H1 (cell line): ENCODE measurements around the gene IRF5. TPM values are rescaled to one million over a fixed set of nuclear protein-coding genes. Genes with fewer than 3 reads are reported as not detected.

Source experiments
- CTCF ChIA-PET: fragments of 300-600 bp; sonication (Branson Sonifier 250); formaldehyde crosslinking; loops from one replicate; lab custom pipeline; 2021; ENCODE audit not compliant: partially characterized antibody; lab: Charles Lee
- POLR2A ChIA-PET: fragments of 300-600 bp; sonication (Branson Sonifier 250); formaldehyde crosslinking; loops from one replicate; lab custom pipeline; 2021; ENCODE audit warnings: inconsistent platforms; ENCODE audit not compliant: partially characterized antibody; lab: Charles Lee
- DNase-seq, 2 experiments: peaks; one replicate each; pipeline versions ENCODE4 v3.0.0 to v3.0.0-alpha.2; 2010 to 2022; ENCODE audit warnings: low spot score in 2 of 2, low read depth in 1 of 2, mixed read lengths in 1 of 2
- FAIRE-seq: peaks from 2 replicates; lab custom pipeline; 2011; peaks lifted over from hg19 to GRCh38; lab: Jason Lieb, UNC
- H2AFZ ChIP-seq: 2 replicates; pipeline ENCODE4 v1.8.1; 2012; ENCODE audit warnings: low read length, inconsistent platforms
- H2AK5ac ChIP-seq: 2 replicates; pipeline ENCODE4 v1.6.1; 2013; ENCODE audit warnings: low read depth, low read length
- H2BK120ac ChIP-seq: replicated peaks from 2 replicates; pipeline ENCODE3; 2013; ENCODE audit warnings: low read depth, low read length, inconsistent platforms
- H2BK12ac ChIP-seq: 2 replicates; pipeline ENCODE4 v1.6.1; 2013; ENCODE audit warnings: low read depth, low read length
- H2BK15ac ChIP-seq: 2 replicates; pipeline ENCODE4 v1.6.1; 2013; ENCODE audit warnings: low read length
- H2BK20ac ChIP-seq: 2 replicates; pipeline ENCODE4 v1.6.1; 2013; ENCODE audit warnings: low read length
- H2BK5ac ChIP-seq: 2 replicates; pipeline ENCODE4 v1.6.1; 2013; ENCODE audit warnings: low read depth, low read length
- H3K14ac ChIP-seq: 2 replicates; pipeline ENCODE4 v1.6.1; 2013; ENCODE audit warnings: inconsistent platforms; ENCODE audit not compliant: insufficient read length
- H3K18ac ChIP-seq: 2 replicates; pipeline ENCODE4 v1.6.1; 2013; ENCODE audit warnings: low read length; ENCODE audit errors: extremely low read depth
- H3K23ac ChIP-seq: 2 replicates; pipeline ENCODE4 v1.6.1; 2013; ENCODE audit warnings: inconsistent platforms; ENCODE audit not compliant: insufficient read length
- H3K23me2 ChIP-seq: 2 replicates; pipeline ENCODE4 v1.6.1; 2013; ENCODE audit warnings: low read depth, low read length
- H3K27ac ChIP-seq: 2 replicates; pipeline ENCODE4 v1.6.1; 2011; ENCODE audit warnings: low read depth, low read length, inconsistent platforms
- H3K27me3 ChIP-seq, 4 experiments: replicated peaks in 1 of 4; 1 replicate in 1 of 4; 2 replicates in 3 of 4; pipeline versions ENCODE4 v1.6.1 to v1.8.1; 2011 to 2013; ENCODE audit warnings: low read length in 3 of 4, mild to moderate bottlenecking in 3 of 4, inconsistent platforms in 2 of 4, mixed read lengths in 2 of 4, moderate library complexity in 1 of 4; ENCODE audit not compliant: control insufficient read depth in 3 of 4, insufficient read depth in 3 of 4; ENCODE audit errors: extremely low read depth in 1 of 4
- H3K36me3 ChIP-seq, 4 experiments: 2 replicates each; pipeline versions ENCODE4 v1.6.1 to v1.8.1; 2011 to 2013; ENCODE audit warnings: mild to moderate bottlenecking in 4 of 4, low read length in 3 of 4, moderate library complexity in 2 of 4, control low read depth in 1 of 4, inconsistent platforms in 1 of 4; ENCODE audit not compliant: insufficient read depth in 4 of 4, control insufficient read depth in 2 of 4
- H3K4ac ChIP-seq: replicated peaks from 2 replicates; pipeline ENCODE3; 2013; ENCODE audit warnings: low read length, low read depth, mixed read lengths, inconsistent platforms; ENCODE audit not compliant: insufficient read length
- H3K4me1 ChIP-seq, 4 experiments: replicated peaks in 1 of 4; 1 replicate in 1 of 4; 2 replicates in 3 of 4; pipeline versions ENCODE4 v1.6.1 to v1.8.1; 2011 to 2013; ENCODE audit warnings: low read length in 3 of 4, inconsistent platforms in 2 of 4, mixed read lengths in 1 of 4; ENCODE audit not compliant: insufficient read depth in 4 of 4, control insufficient read depth in 3 of 4
- H3K4me2 ChIP-seq, 2 experiments: 2 replicates each; pipeline versions ENCODE4 v1.6.1 to v1.8.1; 2011 to 2013; ENCODE audit warnings: low read depth in 2 of 2, low read length in 2 of 2, control low read depth in 1 of 2, inconsistent platforms in 1 of 2, mild to moderate bottlenecking in 1 of 2; ENCODE audit not compliant: insufficient read depth in 1 of 2
- H3K4me3 ChIP-seq, 4 experiments: fragments of 200-600, 300-600 bp in 1 of 4; sonication (generic), shearing (Covaris generic), sonication (Bioruptor Twin) in 1 of 4; 2 replicates each; pipeline versions ENCODE4 v1.5.1 to v1.8.1; 2011 to 2016; ENCODE audit warnings: low read length in 4 of 4, low read depth in 3 of 4, control low read depth in 2 of 4, inconsistent platforms in 2 of 4, mild to moderate bottlenecking in 2 of 4, mixed read lengths in 1 of 4, moderate library complexity in 1 of 4; ENCODE audit not compliant: insufficient read depth in 2 of 4; ENCODE audit errors: extremely low read depth in 1 of 4
- H3K56ac ChIP-seq: replicated peaks from 2 replicates; pipeline ENCODE3; 2013; ENCODE audit warnings: low read depth, mild to moderate bottlenecking, mixed read lengths, low read length, inconsistent platforms; ENCODE audit not compliant: insufficient read length
- H3K79me1 ChIP-seq: 2 replicates; pipeline ENCODE4 v1.6.1; 2013; ENCODE audit warnings: low read depth, low read length, control low read depth
- H3K79me2 ChIP-seq, 2 experiments: 2 replicates each; pipeline versions ENCODE4 v1.6.1 to v1.8.1; 2012 to 2013; ENCODE audit warnings: low read length in 2 of 2, mild to moderate bottlenecking in 2 of 2, inconsistent platforms in 1 of 2; ENCODE audit not compliant: insufficient read depth in 2 of 2, control insufficient read depth in 1 of 2
- H3K9ac ChIP-seq, 4 experiments: replicated peaks in 1 of 4; 1 replicate in 1 of 4; 2 replicates in 3 of 4; pipeline versions ENCODE4 v1.6.1 to v1.8.1; 2011 to 2013; ENCODE audit warnings: low read depth in 3 of 4, low read length in 3 of 4, control low read depth in 2 of 4, mild to moderate bottlenecking in 2 of 4, moderate library complexity in 2 of 4, inconsistent platforms in 1 of 4; ENCODE audit errors: extremely low read depth in 1 of 4
- H3K9me3 ChIP-seq, 2 experiments: 2 replicates each; pipeline versions ENCODE4 v1.6.1 to v1.8.1; 2012 to 2013; ENCODE audit warnings: mild to moderate bottlenecking in 2 of 2, moderate library complexity in 2 of 2, control low read depth in 1 of 2, inconsistent platforms in 1 of 2, low read depth in 1 of 2, low read length in 1 of 2, mixed read lengths in 1 of 2; ENCODE audit not compliant: insufficient read depth in 2 of 2
- H4K20me1 ChIP-seq, 2 experiments: replicated peaks in 1 of 2; 2 replicates each; pipeline versions ENCODE3 to v1.8.1; 2011 to 2013; ENCODE audit warnings: inconsistent platforms in 2 of 2, low read length in 2 of 2, mild to moderate bottlenecking in 1 of 2; ENCODE audit not compliant: insufficient read depth in 2 of 2, control insufficient read depth in 1 of 2
- H4K5ac ChIP-seq: 2 replicates; pipeline ENCODE4 v1.6.1; 2013; ENCODE audit warnings: low read length, low read depth, mixed read lengths, inconsistent platforms; ENCODE audit not compliant: insufficient read length
- H4K8ac ChIP-seq: 2 replicates; pipeline ENCODE4 v1.8.0; 2013; ENCODE audit warnings: mild to moderate bottlenecking, moderate library complexity, low read length, inconsistent platforms; ENCODE audit not compliant: insufficient read depth; ENCODE audit errors: extremely low read depth
- H4K91ac ChIP-seq: replicated peaks from 2 replicates; pipeline ENCODE3; 2013; ENCODE audit warnings: low read length, mixed read lengths, inconsistent platforms; ENCODE audit not compliant: insufficient read length
- CBX5 ChIP-seq: fragments of 300-800, 300-1000 bp; sonication (generic); IDR thresholded peaks from 2 replicates; pipeline ENCODE4 v1.7.1; 2016; ENCODE audit warnings: antibody characterized with exemption, low read length, low read depth
- CBX8 ChIP-seq: fragments of 300-800, 300-1000 bp; sonication (generic); IDR thresholded peaks from 2 replicates; pipeline ENCODE4 v1.7.1; 2016; ENCODE audit warnings: low read depth, low read length, borderline replicate concordance
- CEBPB ChIP-seq: IDR thresholded peaks from 2 replicates; pipeline ENCODE4 v1.6.1; 2012; ENCODE audit warnings: low read depth, low read length
- CHD1 ChIP-seq: IDR thresholded peaks from 2 replicates; pipeline ENCODE4 v1.6.1; 2012; ENCODE audit warnings: low read depth, low read length, improper control_type of control experiment
- JUN ChIP-seq: IDR thresholded peaks from 2 replicates; pipeline ENCODE4 v1.6.1; 2011; ENCODE audit warnings: low read depth, mild to moderate bottlenecking, improper control_type of control experiment, low read length
- RFX5 ChIP-seq: IDR thresholded peaks from 2 replicates; pipeline ENCODE4 v1.6.1; 2011; ENCODE audit warnings: low read depth, low read length, improper control_type of control experiment, borderline replicate concordance
- TAF7 ChIP-seq: optimal IDR thresholded peaks from 2 replicates; pipeline ENCODE3; 2011; ENCODE audit warnings: low read depth, mild to moderate bottlenecking, inconsistent platforms, low read length, moderate library complexity, borderline replicate concordance
- TCF12 ChIP-seq: IDR thresholded peaks from 2 replicates; pipeline ENCODE4 v1.6.1; 2011; ENCODE audit warnings: low read depth, mild to moderate bottlenecking, low read length
- WGBS, 2 experiments: shearing (Covaris generic) in 1 of 2; methylation state at CpG; one replicate each; pipeline versions ENCODE4 v1.1.6 to v1.1.7; 2013 to 2015; ENCODE audit warnings: low lambda C conversion rate in 2 of 2, mixed read lengths in 2 of 2, inconsistent platforms in 1 of 2, low coverage in 1 of 2, missing lambda C conversion rate in 1 of 2; ENCODE audit not compliant: insufficient replicate concordance in 2 of 2, insufficient coverage in 1 of 2, insufficient read length in 1 of 2; ENCODE audit errors: extremely low coverage in 1 of 2, missing lambda C conversion rate in 1 of 2; 5-methylcytosine and 5-hydroxymethylcytosine counted together
- polyA plus RNA-seq, 7 experiments: library from polyadenylated mRNA; depleted of rRNA in 3 of 7; stranded (reverse) in 5 of 7; unstranded in 2 of 7; fragments of >200 nt in 5 of 7; fragments of 200-250 nt in 2 of 7; gene quantifications; 1 replicate in 5 of 7; 2 replicates in 1 of 7; 4 replicates in 1 of 7; pipeline versions ENCODE4 v1.2.1 to v1.2.3, GENCODE V29; 2011 to 2013; ENCODE audit warnings: missing spikeins in 2 of 7, mixed read lengths in 2 of 7
- total RNA-seq: library from RNA; stranded (reverse); fragmentation: NEBNext Ultra II Directional; extraction: Animal tissue kit (Norgen Biotek cat#: 25700); gene quantifications from 2 replicates; pipeline ENCODE4 v1.2.1, GENCODE V29; 2021
- TF ChIP-seq, protein P1 (sequence below): IDR thresholded peaks from 2 replicates; pipeline ENCODE4 v1.6.1; 2012; ENCODE audit warnings: inconsistent platforms

IRF5 gene
- total and polyA plus RNA-seq, 2 of the 8 experiments (the other 6 are each of a cell fraction or from before 2014, with no cell fraction given): 0.28 to 1.1 TPM

DNA sequence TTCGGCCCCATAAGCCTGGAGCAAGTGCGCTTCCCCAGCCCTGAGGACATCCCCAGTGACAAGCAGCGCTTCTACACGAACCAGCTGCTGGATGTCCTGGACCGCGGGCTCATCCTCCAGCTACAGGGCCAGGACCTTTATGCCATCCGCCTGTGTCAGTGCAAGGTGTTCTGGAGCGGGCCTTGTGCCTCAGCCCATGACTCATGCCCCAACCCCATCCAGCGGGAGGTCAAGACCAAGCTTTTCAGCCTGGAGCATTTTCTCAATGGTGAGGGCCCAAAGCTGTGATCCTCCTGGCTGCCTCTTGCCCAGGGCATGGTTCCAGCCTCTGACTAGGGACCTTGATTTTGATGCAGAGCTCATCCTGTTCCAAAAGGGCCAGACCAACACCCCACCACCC lies 10.1 kb downstream of the IRF5 start:
- Histone ChIP-seq H3K9ac (no peak overlapping the region), H3K4me3 (no peak overlapping the region), H2BK120ac (no peak overlapping the region), H2BK12ac (no peak overlapping the region), H4K91ac (no peak overlapping the region), H4K5ac (no peak overlapping the region), H3K4me1 (peaks cover 0 to 3% (median under 1%) of the 10 kb centered on the region in 4 experiments; a peak in 1 of 7 replicates), H4K20me1 (no peaks in the 10 kb centered on the region), H3K79me2 (no peaks in the 10 kb centered on the region), H2BK5ac (no peak overlapping the region), H3K79me1 (no peaks in the 10 kb centered on the region), H3K27me3 (no peaks in the 10 kb centered on the region; a peak in 1 of 7 replicates), H2AK5ac (no peak overlapping the region), H3K36me3 (peaks cover 0 to 7% (median 1%) of the 10 kb centered on the region in 4 experiments; a peak in 1 of 8 replicates), H3K23ac (no peak overlapping the region), H3K9me3 (no peaks in the 10 kb centered on the region), H3K4ac (no peak overlapping the region), H4K8ac (no peak overlapping the region), H3K18ac (peak overlapping the region; percentile 4; the same call in 1 of the 2 replicates), H2BK15ac (no peak overlapping the region), H3K14ac (no peak overlapping the region), H2AFZ (no peak overlapping the region), H3K27ac (no peak overlapping the region), H2BK20ac (no peak overlapping the region), H3K23me2 (no peaks in the 10 kb centered on the region), H3K56ac (no peak overlapping the region), H3K4me2 (no peak overlapping the region)
- no peak for DNase-seq
- ChIA-PET POLR2A (interaction anchor here (0.9 to 2.1 kb wide), 9 partner anchors 8 to 120 kb away, joined by 3 to 7 read pairs (median 3); partner anchors contain the start of gene IRF5), CTCF (interaction anchor here (0.6 to 7.0 kb wide), 26 partner anchors 8 to 385 kb away, joined by 3 to 44 read pairs (median 4); partner anchors contain the start of genes ATP6V1F, IRF5, KCP and TNPO3)
- WGBS, 2 experiments: 92% methylated on average over 9 of the region's 9 CpGs; no CpG with 5 or more reads in 1 of the 2 experiments
- TF ChIP-seq TAF7 (no peak), CEBPB (no peak), RFX5 (no peak), JUN (no peak), CBX8 (no peak), CBX5 (no peak), CHD1 (no peak), TCF12 (no peak)
- TF ChIP-seq, protein P1, sequence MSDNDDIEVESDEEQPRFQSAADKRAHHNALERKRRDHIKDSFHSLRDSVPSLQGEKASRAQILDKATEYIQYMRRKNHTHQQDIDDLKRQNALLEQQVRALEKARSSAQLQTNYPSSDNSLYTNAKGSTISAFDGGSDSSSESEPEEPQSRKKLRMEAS: no peak
- FAIRE-seq: no peak
